Measurements from ENCODE around the gene ZDHHC14.
"Not testable (repeated sequence)": the region's sequence is repeated elsewhere in the genome, so short reads cannot be mapped to it uniquely, and the experiment has no call there.

ZDHHC14 gene

GRCh38 chr6:157407646-157408045, 26.7 kb downstream of the ZDHHC14 start:
- DNase-seq (ENCODE audit: low read depth) = no peak

- DNase-seq (ENCODE audit: low read depth) = not testable (repeated sequence)
These were observed 27.4 kb downstream of the ZDHHC14 start for GRCh38 chr6:157408427-157408826.

GRCh38 chr6:157410045-157410444, 29.1 kb downstream of the ZDHHC14 start:
- no peak for DNase-seq (ENCODE audit: low read depth)

GRCh38 chr6:157411368-157411767, 30.4 kb downstream of the ZDHHC14 start:
- no peak for DNase-seq (ENCODE audit: low read depth)

GRCh38 chr6:157412791-157413190, 31.8 kb downstream of the ZDHHC14 start:
- DNase-seq (ENCODE audit: low read depth) = no peak

- DNase-seq (ENCODE audit: low read depth) = no peak
These were observed 39.5 kb downstream of the ZDHHC14 start for GRCh38 chr6:157420497-157420896.

GRCh38 chr6:157424491-157425020, 43.6 kb downstream of the ZDHHC14 start:
- no peak for DNase-seq (ENCODE audit: low read depth)

- no peak for DNase-seq (ENCODE audit: low read depth)
These were observed 47.0 kb downstream of the ZDHHC14 start for GRCh38 chr6:157427969-157428368.

- peak; percentile 40 for DNase-seq (ENCODE audit: low read depth)
These were observed 47.6 kb downstream of the ZDHHC14 start for GRCh38 chr6:157428427-157429202.

GRCh38 chr6:157429248-157429647, 48.3 kb downstream of the ZDHHC14 start:
- DNase-seq (ENCODE audit: low read depth) = no peak

GRCh38 chr6:157430834-157431233, 49.8 kb downstream of the ZDHHC14 start:
- no peak for DNase-seq (ENCODE audit: low read depth)

- DNase-seq (ENCODE audit: low read depth) = no peak
These were observed 51.4 kb downstream of the ZDHHC14 start for GRCh38 chr6:157432231-157432891.

GRCh38 chr6:157432892-157433265, 51.9 kb downstream of the ZDHHC14 start:
- DNase-seq (ENCODE audit: low read depth) = no peak

GRCh38 chr6:157433678-157434081, 52.7 kb downstream of the ZDHHC14 start:
- no peak for DNase-seq (ENCODE audit: low read depth)

GRCh38 chr6:157434349-157435033, 53.5 kb downstream of the ZDHHC14 start:
- no peak for DNase-seq (ENCODE audit: low read depth)

- DNase-seq (ENCODE audit: low read depth) = no peak
These were observed 55.4 kb downstream of the ZDHHC14 start for GRCh38 chr6:157436219-157436943.

GRCh38 chr6:157436944-157437336, 56.0 kb downstream of the ZDHHC14 start:
- DNase-seq (ENCODE audit: low read depth) = no peak

GRCh38 chr6:157438611-157439111, 57.7 kb downstream of the ZDHHC14 start:
- no peak for DNase-seq (ENCODE audit: low read depth)

- no peak for DNase-seq (ENCODE audit: low read depth)
These were observed 59.2 kb downstream of the ZDHHC14 start for GRCh38 chr6:157440171-157440570.

- no peak for DNase-seq (ENCODE audit: low read depth)
These were observed 61.3 kb downstream of the ZDHHC14 start for GRCh38 chr6:157442291-157442690.

GRCh38 chr6:157443066-157443800, 62.2 kb downstream of the ZDHHC14 start:
- DNase-seq (ENCODE audit: low read depth) = no peak

All from activated T-helper 9 cell treated with anti-CD3 and anti-CD28 coated beads, Interleukin-2, amount 50 U/mL, for 16 hours (primary cell).